SKM-1 treated with dmso at 0.1 percent for 144 hours (cell line): ENCODE data around the gene CD200.
"Not testable (repeated sequence)": the region's sequence is repeated elsewhere in the genome, so short reads cannot be mapped to it uniquely, and the experiment has no call there.

Experiments used
- DNase-seq: peaks from one replicate; lab custom pipeline; 2025; ENCODE audit not compliant: unreplicated experiment; lab: John Stamatoyannopoulos, UW

CD200 gene

DNA sequence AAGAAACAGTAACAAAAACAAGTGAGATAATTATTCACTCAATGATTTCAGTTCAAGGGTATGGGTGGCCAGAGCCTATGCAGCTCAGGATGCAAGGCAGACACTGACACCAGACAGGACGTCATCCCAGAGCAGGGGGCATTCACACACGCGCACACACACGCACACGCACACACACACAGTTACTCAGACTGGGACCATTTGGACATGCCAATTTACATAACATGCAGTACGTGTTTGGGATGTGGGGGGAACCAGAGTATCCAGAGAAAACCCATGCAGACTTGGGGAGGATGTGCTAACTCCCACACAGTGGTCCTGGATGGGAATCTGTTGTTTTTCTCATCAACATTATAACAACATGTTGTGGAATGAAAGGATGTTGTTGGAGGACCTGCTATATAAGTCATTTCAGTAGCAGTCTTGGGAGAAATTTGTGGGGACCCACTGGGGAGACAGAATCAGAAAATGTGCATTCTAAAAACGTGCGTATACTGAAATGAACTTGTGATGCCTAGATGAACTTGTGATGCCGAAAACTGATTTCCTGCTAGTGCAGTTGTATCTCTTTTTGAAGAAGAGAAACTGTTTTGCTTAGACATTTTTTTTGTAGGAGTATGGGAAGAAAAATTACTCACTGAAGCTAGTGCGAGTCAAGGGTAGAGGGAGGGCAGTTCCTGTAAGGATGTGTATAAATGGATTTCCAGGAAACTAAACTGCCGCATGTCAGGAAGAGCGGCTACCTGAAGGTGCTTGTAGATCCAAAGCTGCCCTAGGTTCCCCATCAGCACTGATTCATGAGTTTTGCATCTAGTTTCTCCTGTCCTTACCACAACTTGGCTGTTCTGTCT is 25.2 kb downstream of the CD200 start:
- DNase-seq, result no peak

- DNase-seq, result no peak
These were observed 27.6 kb downstream of the CD200 start for GRCh38 chr3:112360561-112360960.

DNA sequence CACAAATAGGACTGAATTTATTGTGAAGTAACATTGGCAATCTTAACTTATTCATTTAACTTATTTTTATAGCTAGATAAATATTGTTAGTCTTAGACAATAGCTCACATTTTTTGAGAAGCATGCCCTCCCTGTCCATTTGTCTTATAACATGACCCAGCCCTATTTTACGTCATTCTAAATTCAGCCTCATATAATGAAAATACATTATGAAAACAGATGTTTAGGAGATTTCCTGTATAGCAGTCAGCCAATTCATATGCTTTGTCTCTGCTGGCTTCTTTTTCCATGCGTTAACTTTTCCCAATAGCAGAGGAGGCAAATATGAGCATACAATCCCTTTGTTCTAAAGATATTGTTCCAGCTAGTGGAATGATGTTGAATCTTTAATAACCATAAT is 29.3 kb downstream of the CD200 start:
- no peak for DNase-seq

GRCh38 chr3:112364291-112364690 is 31.3 kb downstream of the CD200 start:
- no peak for DNase-seq

DNA sequence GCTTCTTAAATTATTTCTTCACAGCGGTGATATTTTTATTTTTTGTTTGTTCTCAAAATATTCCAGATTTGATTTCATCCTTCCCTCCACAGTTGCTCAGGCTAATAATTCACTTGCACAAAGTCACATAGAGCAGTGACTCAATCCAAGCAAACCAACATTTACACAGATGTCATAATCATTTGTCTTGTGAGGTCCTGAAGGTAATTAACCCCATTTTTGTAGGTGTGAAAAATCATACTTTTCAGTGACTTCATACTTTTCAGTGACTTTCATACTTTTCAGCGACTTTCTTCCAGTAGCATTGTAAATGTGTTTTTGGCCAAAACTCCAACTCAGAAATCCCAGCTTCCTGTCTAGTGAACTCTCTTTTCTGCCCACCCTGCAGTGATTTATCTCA is 32.1 kb downstream of the CD200 start:
- DNase-seq, result no peak

DNA sequence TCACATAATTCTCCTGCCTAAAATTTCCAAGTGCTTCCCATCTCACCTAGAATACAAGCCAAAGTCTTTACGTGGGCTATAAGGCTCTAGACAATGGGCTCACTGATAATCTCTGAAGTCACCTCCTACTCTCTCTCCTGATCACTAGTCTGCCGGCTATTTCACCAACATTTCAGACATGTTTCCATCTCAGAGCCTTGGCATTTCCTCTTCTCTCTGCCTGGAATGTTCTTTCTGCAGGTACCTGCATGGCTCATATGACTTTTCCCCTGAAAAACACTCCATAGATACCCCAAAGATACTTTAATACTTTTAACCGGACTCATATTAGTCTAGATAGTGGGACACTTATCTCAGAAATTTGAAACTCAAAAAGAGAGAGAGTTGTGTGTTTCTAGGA is 32.7 kb downstream of the CD200 start:
- no peak for DNase-seq

DNA sequence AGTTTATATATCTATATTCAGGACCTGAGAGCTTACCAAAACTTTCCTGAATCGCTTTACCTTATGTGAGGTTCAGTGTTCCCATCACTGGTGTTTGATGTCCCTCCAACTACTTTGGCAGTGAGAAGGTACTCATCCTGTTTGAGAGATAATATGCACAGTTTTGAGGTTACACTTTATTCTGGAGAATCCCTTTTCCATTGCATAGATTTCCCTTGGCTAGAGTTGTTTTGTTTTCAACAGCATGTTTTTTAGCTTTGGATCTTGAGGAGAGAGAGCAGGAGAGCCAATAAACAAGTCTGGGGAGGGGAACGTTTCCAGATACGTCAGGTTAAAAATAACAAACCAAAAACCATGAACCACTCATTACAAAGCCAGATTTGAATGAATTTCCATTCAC is 33.6 kb downstream of the CD200 start:
- no peak for DNase-seq

DNA sequence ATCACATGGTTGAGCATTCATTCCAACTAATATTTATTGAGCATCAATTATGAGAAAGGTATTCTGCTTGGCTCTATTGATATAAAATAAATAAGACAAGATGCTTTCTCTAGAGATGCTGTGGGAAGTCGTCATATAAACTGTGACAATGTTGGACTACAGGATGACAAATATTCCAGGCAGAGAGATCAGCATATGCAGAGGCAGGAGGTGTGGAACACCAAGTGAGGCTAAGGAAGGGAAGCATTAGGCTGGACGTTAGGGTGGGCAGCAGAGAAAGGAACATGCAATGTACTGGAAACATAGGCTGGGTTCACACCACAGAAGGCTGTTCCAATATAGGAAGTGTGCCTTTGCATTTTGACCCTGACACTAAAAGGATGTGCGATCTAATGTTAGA is 38.6 kb downstream of the CD200 start:
- DNase-seq, result no peak

GRCh38 chr3:112372396-112372795 is 39.4 kb downstream of the CD200 start:
- peak; percentile 71 for DNase-seq

GRCh38 chr3:112373476-112373875 is 40.5 kb downstream of the CD200 start:
- DNase-seq, result no peak

DNA sequence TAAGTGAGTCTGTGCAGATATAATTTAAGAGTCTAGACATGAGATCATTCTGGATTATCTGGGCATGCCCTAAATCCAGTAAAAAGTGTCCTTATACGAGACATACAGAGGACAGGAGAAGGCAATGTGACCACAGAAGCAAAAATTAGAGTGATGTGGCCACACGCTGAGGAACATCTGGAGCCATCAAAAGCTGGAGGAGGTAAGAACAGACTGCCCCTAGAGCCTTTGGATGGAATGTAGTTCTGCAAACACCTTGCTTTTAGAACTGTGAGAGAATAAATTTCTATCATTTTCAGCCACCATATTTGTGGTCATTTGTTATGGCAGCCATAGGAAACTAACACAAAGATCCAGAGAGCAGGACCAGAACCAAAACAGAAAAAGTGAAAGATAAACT is 41.0 kb downstream of the CD200 start:
- DNase-seq, result no peak

- peak; percentile 33 for DNase-seq
These were observed 41.4 kb downstream of the CD200 start for GRCh38 chr3:112374333-112374734.

DNA sequence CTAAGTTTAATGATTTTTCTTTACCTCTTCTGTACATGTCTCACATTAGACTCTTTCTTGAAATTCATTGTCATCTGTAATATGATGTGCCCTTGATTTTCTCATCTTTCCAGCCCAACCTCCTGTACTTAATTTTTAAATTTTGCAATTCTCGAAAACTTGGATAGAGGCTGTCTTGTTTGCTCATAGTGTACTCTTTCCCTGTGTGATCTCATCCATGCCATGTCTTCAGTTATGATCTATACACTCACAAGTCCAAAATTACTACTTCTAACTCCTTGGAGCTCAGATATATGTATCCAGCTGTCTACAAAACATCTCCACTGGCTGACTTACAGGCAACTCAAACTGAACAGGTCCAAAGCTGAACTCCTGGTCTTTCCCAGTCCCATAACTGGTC is 42.2 kb downstream of the CD200 start:
- DNase-seq, result no peak

GRCh38 chr3:112376241-112376911 is 43.4 kb downstream of the CD200 start:
- no peak for DNase-seq

- DNase-seq, result peak; percentile 23
These were observed 44.0 kb downstream of the CD200 start for GRCh38 chr3:112376992-112377391.

DNA sequence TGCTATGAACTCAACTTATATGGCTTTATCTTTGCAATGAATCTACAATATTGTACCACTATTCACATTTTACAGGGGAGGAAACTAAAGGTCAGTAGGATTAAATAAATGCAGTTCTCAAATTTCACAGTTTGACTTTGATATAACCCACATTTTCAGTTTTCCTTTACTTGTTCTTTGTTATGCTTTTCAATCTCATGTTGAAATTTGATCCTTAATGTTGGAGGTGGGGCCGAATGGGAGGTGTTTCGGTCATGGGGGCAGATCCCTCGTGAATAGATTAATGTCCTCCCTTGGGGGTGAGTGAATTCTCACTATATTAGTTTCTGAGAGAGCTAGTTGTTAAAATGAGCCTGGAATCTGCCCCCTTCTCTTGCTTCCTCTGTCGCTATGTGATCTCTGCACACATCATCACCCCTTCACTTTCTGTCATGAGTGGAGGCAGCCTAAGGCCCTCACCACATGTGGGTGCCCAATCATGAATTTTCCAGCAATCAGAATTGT is 44.7 kb downstream of the CD200 start:
- no peak for DNase-seq

GRCh38 chr3:112378347-112378746 is 45.4 kb downstream of the CD200 start:
- DNase-seq, result not testable (repeated sequence)

- DNase-seq, result peak; percentile 91
These were observed 46.2 kb downstream of the CD200 start for GRCh38 chr3:112379020-112379690.

- no peak for DNase-seq
These were observed 49.0 kb downstream of the CD200 start for GRCh38 chr3:112381673-112382542.

- no peak for DNase-seq
These were observed 49.7 kb downstream of the CD200 start for GRCh38 chr3:112382543-112383160.
